ENCODE measurements around the gene SLN. TPM values are rescaled to one million over a fixed set of nuclear protein-coding genes. Genes with fewer than 3 reads are reported as not detected.

SLN gene
- total and polyA plus RNA-seq, 2 donors (not counting 1 experiment from before 2014, with no cell fraction given), result not detected

DNA sequence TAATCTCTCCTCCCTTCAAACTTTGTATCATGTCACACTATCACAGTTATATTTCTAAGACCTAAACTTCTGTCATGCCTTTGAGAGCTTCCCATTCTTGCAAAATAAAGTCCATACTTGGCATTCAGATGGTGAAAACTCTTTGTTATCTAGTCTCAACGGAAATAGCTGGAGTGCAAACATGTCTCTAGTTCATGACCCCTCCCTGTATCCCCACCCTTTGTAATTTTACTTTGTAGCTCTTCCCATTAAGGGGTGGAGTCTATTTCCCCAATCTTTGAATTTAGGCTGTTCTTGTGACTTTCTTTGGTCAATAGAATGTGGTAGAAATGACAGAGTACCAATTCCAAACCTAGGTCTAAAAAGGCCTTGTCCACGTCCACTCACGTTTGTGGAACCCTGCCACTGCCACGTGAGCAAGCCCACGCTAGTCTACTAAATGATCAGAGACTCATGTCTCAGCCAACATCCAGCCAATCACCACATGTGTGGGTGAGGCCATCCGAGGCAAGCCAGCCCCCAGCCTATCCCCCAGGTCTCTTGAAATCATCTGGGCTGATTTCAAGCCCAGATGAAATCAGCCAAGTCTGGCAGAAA lies 23.4 kb downstream of the SLN start:
- Histone ChIP-seq H3K4me1 (ENCODE audit: control insufficient read depth, extremely low read depth, insufficient read depth, low read length) (peaks cover 2% of the 10 kb centered on the region), H3K27me3 (ENCODE audit: control insufficient read depth, insufficient read depth, low read length) (no peaks in the 10 kb centered on the region), H4K20me1 (ENCODE audit: control insufficient read depth, extremely low read depth, insufficient read depth, low read length) (no peaks in the 10 kb centered on the region), H3K79me2 (ENCODE audit: control insufficient read depth, insufficient read depth, low read length) (no peaks in the 10 kb centered on the region), H3K4me2 (ENCODE audit: extremely low read depth, insufficient read depth, low read length) (no peak overlapping the region), H3K9me3 (ENCODE audit: control insufficient read depth, insufficient read depth, low read depth, low read length) (no peaks in the 10 kb centered on the region), H2AFZ (ENCODE audit: low read length) (no peak overlapping the region), H3K4me3 (replicated peaks in 1 of 4; ENCODE audit: control extremely low read depth in 1 of 4, insufficient read depth in 1 of 4, low read depth in 3 of 4, low read length in 4 of 4) (no peak overlapping the region), H3K27ac (ENCODE audit: insufficient read depth, low read length) (no peak overlapping the region), H3K9ac (ENCODE audit: insufficient read depth, low read length) (no peak overlapping the region), H3K36me3 (ENCODE audit: control insufficient read depth, insufficient read depth, low read length) (no peaks in the 10 kb centered on the region)
- TF ChIP-seq, protein P1, sequence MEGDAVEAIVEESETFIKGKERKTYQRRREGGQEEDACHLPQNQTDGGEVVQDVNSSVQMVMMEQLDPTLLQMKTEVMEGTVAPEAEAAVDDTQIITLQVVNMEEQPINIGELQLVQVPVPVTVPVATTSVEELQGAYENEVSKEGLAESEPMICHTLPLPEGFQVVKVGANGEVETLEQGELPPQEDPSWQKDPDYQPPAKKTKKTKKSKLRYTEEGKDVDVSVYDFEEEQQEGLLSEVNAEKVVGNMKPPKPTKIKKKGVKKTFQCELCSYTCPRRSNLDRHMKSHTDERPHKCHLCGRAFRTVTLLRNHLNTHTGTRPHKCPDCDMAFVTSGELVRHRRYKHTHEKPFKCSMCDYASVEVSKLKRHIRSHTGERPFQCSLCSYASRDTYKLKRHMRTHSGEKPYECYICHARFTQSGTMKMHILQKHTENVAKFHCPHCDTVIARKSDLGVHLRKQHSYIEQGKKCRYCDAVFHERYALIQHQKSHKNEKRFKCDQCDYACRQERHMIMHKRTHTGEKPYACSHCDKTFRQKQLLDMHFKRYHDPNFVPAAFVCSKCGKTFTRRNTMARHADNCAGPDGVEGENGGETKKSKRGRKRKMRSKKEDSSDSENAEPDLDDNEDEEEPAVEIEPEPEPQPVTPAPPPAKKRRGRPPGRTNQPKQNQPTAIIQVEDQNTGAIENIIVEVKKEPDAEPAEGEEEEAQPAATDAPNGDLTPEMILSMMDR (conservative IDR thresholded peaks at IDR 0.05 in 1 of 2, IDR thresholded peaks at IDR 0.05 in 1 of 2; ENCODE audit: low read depth in 1 of 2, low read length in 2 of 2), result no peak
- no peak for TF ChIP-seq EZH2 (IDR thresholded peaks at IDR 0.05; ENCODE audit: low read length, missing control alignments)
- DNase-seq (ENCODE audit: low read depth in 2 of 2), result no peak

DNA sequence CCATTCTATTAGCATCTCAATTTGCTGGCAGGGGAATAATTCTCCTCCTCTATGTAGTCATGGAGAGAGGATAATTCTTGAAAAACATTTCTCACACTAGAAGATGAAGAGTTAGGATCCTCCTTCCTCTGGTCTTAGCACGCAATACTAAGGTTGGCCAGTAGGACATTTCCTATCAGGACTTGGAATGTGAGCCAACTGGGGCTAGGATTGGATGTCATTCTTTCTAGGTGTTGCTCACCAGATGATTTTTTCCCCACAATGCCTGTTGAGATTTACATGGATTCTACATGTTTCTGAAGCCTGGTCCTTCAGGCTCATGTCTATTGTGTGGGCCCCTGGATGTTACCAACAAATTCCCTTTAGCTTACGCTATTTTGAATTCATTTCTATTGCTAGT lies 28.0 kb downstream of the SLN start:
- Histone ChIP-seq H3K79me2 (ENCODE audit: control insufficient read depth, insufficient read depth, low read length) (no peaks in the 10 kb centered on the region), H3K4me1 (ENCODE audit: control insufficient read depth, extremely low read depth, insufficient read depth, low read length) (no peaks in the 10 kb centered on the region)

DNA sequence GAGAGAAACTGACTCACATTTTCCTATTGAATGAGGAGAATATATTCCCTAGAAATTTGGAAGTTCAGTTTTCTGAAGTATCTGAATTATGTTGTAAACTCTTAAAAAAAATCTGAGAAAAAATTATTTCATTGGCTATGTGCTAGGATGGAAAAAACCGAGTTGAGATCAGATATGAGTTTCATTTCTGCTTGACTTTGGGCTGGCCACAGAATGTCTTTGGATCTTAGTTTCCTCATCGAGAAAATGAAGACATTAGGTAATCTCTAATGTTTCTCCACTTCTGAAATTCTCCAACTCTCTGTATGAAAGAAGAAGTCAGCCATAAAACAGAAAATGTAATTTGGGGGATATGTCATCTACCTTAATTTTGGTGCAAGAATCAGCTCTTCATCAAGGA lies 28.8 kb downstream of the SLN start:
- no peak overlapping the region for H3K9ac ChIP-seq (ENCODE audit: insufficient read depth, low read length)
- H3K27ac ChIP-seq (ENCODE audit: insufficient read depth, low read length), result no peak overlapping the region
- no peaks in the 10 kb centered on the region for H3K4me1 ChIP-seq (ENCODE audit: control insufficient read depth, extremely low read depth, insufficient read depth, low read length)
- TF ChIP-seq, protein P1 (conservative IDR thresholded peaks at IDR 0.05 in 1 of 2, IDR thresholded peaks at IDR 0.05 in 1 of 2; ENCODE audit: low read depth in 1 of 2, low read length in 2 of 2), result no peak
- TF ChIP-seq EZH2 (IDR thresholded peaks at IDR 0.05; ENCODE audit: low read length, missing control alignments), result no peak
- H3K4me3 ChIP-seq (replicated peaks in 1 of 4; ENCODE audit: control extremely low read depth in 1 of 4, insufficient read depth in 1 of 4, low read depth in 3 of 4, low read length in 4 of 4), result no peak overlapping the region
- no peaks in the 10 kb centered on the region for H3K9me3 ChIP-seq (ENCODE audit: control insufficient read depth, insufficient read depth, low read depth, low read length)
- H2AFZ ChIP-seq (ENCODE audit: low read length), result no peak overlapping the region
- H3K4me2 ChIP-seq (ENCODE audit: extremely low read depth, insufficient read depth, low read length), result no peak overlapping the region
- H3K27me3 ChIP-seq (ENCODE audit: control insufficient read depth, insufficient read depth, low read length), result no peaks in the 10 kb centered on the region
- no peaks in the 10 kb centered on the region for H4K20me1 ChIP-seq (ENCODE audit: control insufficient read depth, extremely low read depth, insufficient read depth, low read length)
- no peaks in the 10 kb centered on the region for H3K36me3 ChIP-seq (ENCODE audit: control insufficient read depth, insufficient read depth, low read length)
- no peaks in the 10 kb centered on the region for H3K79me2 ChIP-seq (ENCODE audit: control insufficient read depth, insufficient read depth, low read length)
- no peak for DNase-seq (ENCODE audit: low read depth in 2 of 2)

More for the DNA sequence above, 28.0 kb downstream of the SLN start:
- Histone ChIP-seq H3K27me3 (ENCODE audit: control insufficient read depth, insufficient read depth, low read length) (no peaks in the 10 kb centered on the region), H2AFZ (ENCODE audit: low read length) (no peak overlapping the region), H3K4me2 (ENCODE audit: extremely low read depth, insufficient read depth, low read length) (no peak overlapping the region), H3K9ac (ENCODE audit: insufficient read depth, low read length) (no peak overlapping the region), H3K27ac (ENCODE audit: insufficient read depth, low read length) (no peak overlapping the region), H3K36me3 (ENCODE audit: control insufficient read depth, insufficient read depth, low read length) (no peaks in the 10 kb centered on the region), H4K20me1 (ENCODE audit: control insufficient read depth, extremely low read depth, insufficient read depth, low read length) (no peaks in the 10 kb centered on the region), H3K9me3 (ENCODE audit: control insufficient read depth, insufficient read depth, low read depth, low read length) (no peaks in the 10 kb centered on the region), H3K4me3 (replicated peaks in 1 of 4; ENCODE audit: control extremely low read depth in 1 of 4, insufficient read depth in 1 of 4, low read depth in 3 of 4, low read length in 4 of 4) (no peak overlapping the region)
- DNase-seq (ENCODE audit: low read depth in 2 of 2), result no peak
- no peak for TF ChIP-seq EZH2 (IDR thresholded peaks at IDR 0.05; ENCODE audit: low read length, missing control alignments)
- TF ChIP-seq, protein P1 (conservative IDR thresholded peaks at IDR 0.05 in 1 of 2, IDR thresholded peaks at IDR 0.05 in 1 of 2; ENCODE audit: low read depth in 1 of 2, low read length in 2 of 2), result peak; percentile 40 to 55
